WTC11 (cell line): ENCODE data around the gene POU3F1. TPM values are rescaled to one million over a fixed set of nuclear protein-coding genes. Genes with fewer than 3 reads are reported as not detected.
A peak's percentile ranks its signal among the peaks of the same experiment; 100 is the strongest.

Experiments
- ATAC-seq: fragments of 200-7000 bp; cut with Tn5 transposase; 2 replicates; pipeline ENCODE4 v1.10.0; 2021; ENCODE audit warnings: mild to moderate bottlenecking, moderate library complexity
- CTCF ChIA-PET: fragments of 300-600 bp; sonication (Branson Sonifier 250); formaldehyde crosslinking; loops from one replicate; lab custom pipeline; 2021; ENCODE audit warnings: antibody characterized with exemption; lab: Charles Lee
- POLR2A ChIA-PET: fragments of 350-600 bp; sonication (Branson Sonifier 250); formaldehyde crosslinking; loops from one replicate; lab custom pipeline; 2021; ENCODE audit warnings: antibody characterized with exemption; lab: Charles Lee
- DNase-seq: peaks from one replicate; pipeline ENCODE4 v3.0.0; 2021; ENCODE audit warnings: low spot score
- H3K27ac Mint-ChIP-seq: 2 replicates; pipeline ENCODE4 v1.8.0; 2021; ENCODE audit warnings: mixed read lengths
- H3K27me3 Mint-ChIP-seq: 2 replicates; pipeline ENCODE4 v1.8.0; 2021; ENCODE audit warnings: low read depth, mild to moderate bottlenecking, moderate library complexity, mixed read lengths
- H3K36me3 Mint-ChIP-seq: 2 replicates; pipeline ENCODE4 v1.8.0; 2021; ENCODE audit warnings: mixed read lengths
- H3K4me1 Mint-ChIP-seq: 2 replicates; pipeline ENCODE4 v1.8.0; 2022; ENCODE audit warnings: mixed read lengths
- H3K4me3 Mint-ChIP-seq: 2 replicates; pipeline ENCODE4 v1.8.0; 2021; ENCODE audit warnings: mild to moderate bottlenecking, moderate library complexity, mixed read lengths
- H3K9me3 Mint-ChIP-seq: 2 replicates; pipeline ENCODE4 v1.8.0; 2021; ENCODE audit warnings: mixed read lengths
- CBFB ChIP-seq: sonication (generic); formaldehyde crosslinking; IDR thresholded peaks from 2 replicates; pipeline ENCODE4 v1.8.1; 2022; ENCODE audit warnings: mild to moderate bottlenecking, low read depth, missing genetic modification reagents
- CREB1 ChIP-seq: sonication (generic); formaldehyde crosslinking; IDR thresholded peaks from 2 replicates; pipeline ENCODE4 v1.8.0; 2023; ENCODE audit warnings: mild to moderate bottlenecking, missing genetic modification reagents
- ETV6 ChIP-seq: sonication (generic); formaldehyde crosslinking; IDR thresholded peaks from 2 replicates; pipeline ENCODE4 v1.8.1; 2022; ENCODE audit warnings: mild to moderate bottlenecking, missing genetic modification reagents
- GTF2I ChIP-seq: fragments of 250-450 bp; sonication (Bioruptor Pico); conservative IDR thresholded peaks from 2 replicates; pipeline ENCODE4 v1.4.0; 2021; ENCODE audit warnings: mild to moderate bottlenecking
- MXD4 ChIP-seq: fragments of 250-450 bp; sonication (Bioruptor Pico); IDR thresholded peaks from 2 replicates; pipeline ENCODE4 v1.8.0; 2021; ENCODE audit warnings: mild to moderate bottlenecking, moderate library complexity, borderline replicate concordance
- MYBL2 ChIP-seq: sonication (generic); formaldehyde crosslinking; IDR thresholded peaks from 2 replicates; pipeline ENCODE4 v1.8.1; 2023; ENCODE audit warnings: mild to moderate bottlenecking, moderate library complexity, missing genetic modification reagents
- NR2C2 ChIP-seq: sonication (generic); formaldehyde crosslinking; IDR thresholded peaks from 2 replicates; pipeline ENCODE4 v1.8.0; 2022; ENCODE audit warnings: mild to moderate bottlenecking, missing genetic modification reagents
- OVOL2 ChIP-seq: fragments of 250-450 bp; sonication (Bioruptor Pico); IDR thresholded peaks from 2 replicates; pipeline ENCODE4 v1.9.0; 2021; ENCODE audit warnings: mild to moderate bottlenecking, borderline replicate concordance
- SMAD3 ChIP-seq: sonication (generic); formaldehyde crosslinking; IDR thresholded peaks from 2 replicates; pipeline ENCODE4 v1.8.0; 2022; ENCODE audit warnings: missing genetic modification reagents, mild to moderate bottlenecking, borderline replicate concordance
- ZNF671 ChIP-seq: fragments of 250-450 bp; sonication (Bioruptor Pico); IDR thresholded peaks from 2 replicates; pipeline ENCODE4 v1.8.0; 2021; ENCODE audit warnings: mild to moderate bottlenecking
- total RNA-seq: library from RNA; stranded (reverse); gene quantifications from 3 replicates; pipeline ENCODE4 v1.2.3, GENCODE V29; 2021
- TF ChIP-seq, protein P1 (sequence below): sonication (generic); formaldehyde crosslinking; IDR thresholded peaks from 2 replicates; pipeline ENCODE4 v1.8.0; 2022; ENCODE audit warnings: missing genetic modification reagents
- TF ChIP-seq, protein P2 (sequence below): fragments of 250-450 bp; sonication (Bioruptor Pico); conservative IDR thresholded peaks from 2 replicates; pipeline ENCODE4 v1.9.0; 2021; ENCODE audit warnings: mild to moderate bottlenecking
- TF ChIP-seq, protein P3 (sequence below): sonication (generic); formaldehyde crosslinking; conservative IDR thresholded peaks from 2 replicates; pipeline ENCODE4 v1.8.1; 2022; ENCODE audit warnings: mild to moderate bottlenecking, missing genetic modification reagents
- TF ChIP-seq, protein P4 (sequence below): sonication (generic); formaldehyde crosslinking; IDR thresholded peaks from 2 replicates; pipeline ENCODE4 v1.8.0; 2023; ENCODE audit warnings: missing genetic modification reagents
- TF ChIP-seq, protein P5 (sequence below): sonication (generic); formaldehyde crosslinking; IDR thresholded peaks from 2 replicates; pipeline ENCODE4 v1.8.1; 2022; ENCODE audit warnings: low read depth, missing genetic modification reagents, borderline replicate concordance
- TF ChIP-seq, protein P6 (sequence below): sonication (generic); formaldehyde crosslinking; IDR thresholded peaks from 2 replicates; pipeline ENCODE4 v1.8.1; 2023; ENCODE audit warnings: mild to moderate bottlenecking, moderate library complexity, missing genetic modification reagents
- TF ChIP-seq, protein P7 (sequence below): sonication (generic); formaldehyde crosslinking; IDR thresholded peaks from 2 replicates; pipeline ENCODE4 v1.8.0; 2022; ENCODE audit warnings: mild to moderate bottlenecking, missing genetic modification reagents

Gene POU3F1
- total RNA-seq, 1 experiment from 2014 or later: 18.9 TPM

DNA sequence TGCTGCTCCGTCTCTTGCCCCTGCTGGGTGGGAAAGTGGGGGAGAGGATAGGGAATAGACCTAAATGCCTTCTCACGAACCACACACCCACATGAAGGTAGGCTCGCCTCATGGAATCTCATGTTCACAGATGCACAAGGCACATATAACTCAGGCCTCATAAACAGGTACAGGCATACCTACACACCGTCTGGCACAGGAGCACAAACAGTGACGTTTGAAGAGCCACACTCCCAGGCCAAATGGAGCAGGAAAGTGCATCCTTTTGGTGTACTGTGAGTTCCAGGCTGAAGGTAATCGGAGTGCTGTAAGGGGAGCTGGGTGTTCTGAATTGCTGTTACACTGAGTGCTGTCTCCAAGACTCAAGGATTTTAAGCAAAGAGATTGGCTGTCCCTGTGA, 20.9 kb downstream of the POU3F1 start:
- Mint-ChIP-seq H3K9me3 (no peaks in the 10 kb centered on the region), H3K27me3 (no peaks in the 10 kb centered on the region), H3K36me3 (peaks cover 41% of the 10 kb centered on the region), H3K4me3 (no peak overlapping the region), H3K4me1 (peaks cover 46% of the 10 kb centered on the region), H3K27ac (peak overlapping the region; percentile 13; the same call in 1 of the 2 replicates)
- CTCF ChIA-PET: interaction anchor here (0.8 to 6.7 kb wide), 5 partner anchors 14 to 67 kb away, joined by 3 to 79 read pairs (median 7); no protein-coding TSS in a partner anchor
- TF ChIP-seq, protein P1, sequence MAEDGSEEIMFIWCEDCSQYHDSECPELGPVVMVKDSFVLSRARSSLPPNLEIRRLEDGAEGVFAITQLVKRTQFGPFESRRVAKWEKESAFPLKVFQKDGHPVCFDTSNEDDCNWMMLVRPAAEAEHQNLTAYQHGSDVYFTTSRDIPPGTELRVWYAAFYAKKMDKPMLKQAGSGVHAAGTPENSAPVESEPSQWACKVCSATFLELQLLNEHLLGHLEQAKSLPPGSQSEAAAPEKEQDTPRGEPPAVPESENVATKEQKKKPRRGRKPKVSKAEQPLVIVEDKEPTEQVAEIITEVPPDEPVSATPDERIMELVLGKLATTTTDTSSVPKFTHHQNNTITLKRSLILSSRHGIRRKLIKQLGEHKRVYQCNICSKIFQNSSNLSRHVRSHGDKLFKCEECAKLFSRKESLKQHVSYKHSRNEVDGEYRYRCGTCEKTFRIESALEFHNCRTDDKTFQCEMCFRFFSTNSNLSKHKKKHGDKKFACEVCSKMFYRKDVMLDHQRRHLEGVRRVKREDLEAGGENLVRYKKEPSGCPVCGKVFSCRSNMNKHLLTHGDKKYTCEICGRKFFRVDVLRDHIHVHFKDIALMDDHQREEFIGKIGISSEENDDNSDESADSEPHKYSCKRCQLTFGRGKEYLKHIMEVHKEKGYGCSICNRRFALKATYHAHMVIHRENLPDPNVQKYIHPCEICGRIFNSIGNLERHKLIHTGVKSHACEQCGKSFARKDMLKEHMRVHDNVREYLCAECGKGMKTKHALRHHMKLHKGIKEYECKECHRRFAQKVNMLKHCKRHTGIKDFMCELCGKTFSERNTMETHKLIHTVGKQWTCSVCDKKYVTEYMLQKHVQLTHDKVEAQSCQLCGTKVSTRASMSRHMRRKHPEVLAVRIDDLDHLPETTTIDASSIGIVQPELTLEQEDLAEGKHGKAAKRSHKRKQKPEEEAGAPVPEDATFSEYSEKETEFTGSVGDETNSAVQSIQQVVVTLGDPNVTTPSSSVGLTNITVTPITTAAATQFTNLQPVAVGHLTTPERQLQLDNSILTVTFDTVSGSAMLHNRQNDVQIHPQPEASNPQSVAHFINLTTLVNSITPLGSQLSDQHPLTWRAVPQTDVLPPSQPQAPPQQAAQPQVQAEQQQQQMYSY (CRISPR knock-in tag): no peak
- ATAC-seq (no peak), DNase-seq (no peak)
- POLR2A ChIA-PET: no interaction called here

DNA sequence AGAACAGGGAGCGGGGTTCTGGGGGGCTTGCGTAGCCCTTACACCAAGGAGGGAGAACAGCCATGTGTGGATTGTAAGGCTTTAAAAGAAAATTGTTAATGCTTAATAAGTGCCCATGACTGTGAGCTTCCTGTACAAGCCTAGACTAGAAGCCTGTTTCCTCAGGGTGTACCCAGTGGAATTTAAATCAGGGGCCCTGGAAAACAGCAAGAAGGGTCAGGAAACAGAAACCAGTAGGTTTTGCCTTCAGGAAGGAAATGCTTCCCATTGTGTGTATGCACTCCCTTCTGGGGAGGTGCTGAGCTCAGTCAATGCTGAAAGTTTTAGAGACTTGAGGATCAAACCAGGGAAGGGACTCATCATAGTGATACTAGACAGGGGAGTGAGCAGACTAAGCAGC, 21.4 kb downstream of the POU3F1 start:
- Mint-ChIP-seq H3K9me3 (no peaks in the 10 kb centered on the region), H3K4me3 (no peak overlapping the region), H3K27me3 (no peaks in the 10 kb centered on the region), H3K4me1 (peaks cover 42% of the 10 kb centered on the region), H3K27ac (peak overlapping the region; percentile 13; the same call in 1 of the 2 replicates), H3K36me3 (peaks cover 46% of the 10 kb centered on the region)
- ChIA-PET CTCF (interaction anchor here (2.0 to 6.7 kb wide), 2 partner anchors 17 to 47 kb away, joined by 9 to 79 read pairs; no protein-coding TSS in a partner anchor), POLR2A (no interaction called here)
- ATAC-seq (no peak), DNase-seq (no peak)
- TF ChIP-seq NR2C2 (CRISPR knock-in tag) (no peak), MYBL2 (CRISPR knock-in tag) (no peak), OVOL2 (CRISPR knock-in tag) (no peak), ZNF671 (CRISPR knock-in tag) (no peak), CREB1 (CRISPR knock-in tag) (no peak), CBFB (no peak), SMAD3 (CRISPR knock-in tag) (no peak), MXD4 (CRISPR knock-in tag) (no peak), GTF2I (CRISPR knock-in tag) (no peak), ETV6 (CRISPR knock-in tag) (no peak)
- TF ChIP-seq, protein P2, sequence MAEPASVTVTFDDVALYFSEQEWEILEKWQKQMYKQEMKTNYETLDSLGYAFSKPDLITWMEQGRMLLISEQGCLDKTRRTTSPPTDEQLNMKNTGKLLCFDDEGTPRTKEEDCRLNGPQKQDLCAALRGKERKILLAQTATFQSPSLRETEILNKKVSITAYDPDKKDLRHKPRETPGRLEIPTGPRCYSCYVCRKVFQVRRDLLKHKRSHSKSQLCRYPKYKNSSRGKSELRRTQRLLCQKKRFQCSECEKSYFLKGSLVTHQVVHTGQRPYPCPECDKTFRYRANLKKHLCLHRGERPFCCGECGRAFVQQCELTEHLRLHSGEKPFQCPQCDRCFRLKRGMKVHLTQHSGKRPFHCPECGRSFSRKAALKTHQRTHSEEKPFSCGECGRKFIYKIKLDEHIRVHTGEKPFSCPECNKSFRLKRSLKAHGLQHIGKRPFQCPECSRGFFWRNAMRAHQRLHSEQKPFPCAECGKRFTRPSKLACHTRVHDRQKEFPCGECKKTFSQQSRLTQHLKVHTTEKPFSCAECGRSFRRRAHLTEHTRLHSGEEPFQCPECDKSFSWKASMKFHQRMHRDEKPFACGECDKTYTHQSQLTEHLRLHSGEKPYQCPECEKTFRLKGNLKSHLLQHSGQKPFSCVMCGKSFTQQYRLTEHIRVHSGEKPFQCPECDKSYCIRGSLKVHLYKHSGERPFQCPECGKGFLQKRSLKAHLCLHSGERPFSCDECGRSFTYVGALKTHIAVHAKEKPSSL: no peak
- TF ChIP-seq, protein P3, sequence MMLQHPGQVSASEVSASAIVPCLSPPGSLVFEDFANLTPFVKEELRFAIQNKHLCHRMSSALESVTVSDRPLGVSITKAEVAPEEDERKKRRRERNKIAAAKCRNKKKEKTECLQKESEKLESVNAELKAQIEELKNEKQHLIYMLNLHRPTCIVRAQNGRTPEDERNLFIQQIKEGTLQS: no peak
- TF ChIP-seq, protein P4, sequence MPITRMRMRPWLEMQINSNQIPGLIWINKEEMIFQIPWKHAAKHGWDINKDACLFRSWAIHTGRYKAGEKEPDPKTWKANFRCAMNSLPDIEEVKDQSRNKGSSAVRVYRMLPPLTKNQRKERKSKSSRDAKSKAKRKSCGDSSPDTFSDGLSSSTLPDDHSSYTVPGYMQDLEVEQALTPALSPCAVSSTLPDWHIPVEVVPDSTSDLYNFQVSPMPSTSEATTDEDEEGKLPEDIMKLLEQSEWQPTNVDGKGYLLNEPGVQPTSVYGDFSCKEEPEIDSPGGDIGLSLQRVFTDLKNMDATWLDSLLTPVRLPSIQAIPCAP (CRISPR knock-in tag): no peak
- TF ChIP-seq, protein P5, sequence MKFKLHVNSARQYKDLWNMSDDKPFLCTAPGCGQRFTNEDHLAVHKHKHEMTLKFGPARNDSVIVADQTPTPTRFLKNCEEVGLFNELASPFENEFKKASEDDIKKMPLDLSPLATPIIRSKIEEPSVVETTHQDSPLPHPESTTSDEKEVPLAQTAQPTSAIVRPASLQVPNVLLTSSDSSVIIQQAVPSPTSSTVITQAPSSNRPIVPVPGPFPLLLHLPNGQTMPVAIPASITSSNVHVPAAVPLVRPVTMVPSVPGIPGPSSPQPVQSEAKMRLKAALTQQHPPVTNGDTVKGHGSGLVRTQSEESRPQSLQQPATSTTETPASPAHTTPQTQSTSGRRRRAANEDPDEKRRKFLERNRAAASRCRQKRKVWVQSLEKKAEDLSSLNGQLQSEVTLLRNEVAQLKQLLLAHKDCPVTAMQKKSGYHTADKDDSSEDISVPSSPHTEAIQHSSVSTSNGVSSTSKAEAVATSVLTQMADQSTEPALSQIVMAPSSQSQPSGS (CRISPR knock-in tag): no peak
- TF ChIP-seq, protein P6, sequence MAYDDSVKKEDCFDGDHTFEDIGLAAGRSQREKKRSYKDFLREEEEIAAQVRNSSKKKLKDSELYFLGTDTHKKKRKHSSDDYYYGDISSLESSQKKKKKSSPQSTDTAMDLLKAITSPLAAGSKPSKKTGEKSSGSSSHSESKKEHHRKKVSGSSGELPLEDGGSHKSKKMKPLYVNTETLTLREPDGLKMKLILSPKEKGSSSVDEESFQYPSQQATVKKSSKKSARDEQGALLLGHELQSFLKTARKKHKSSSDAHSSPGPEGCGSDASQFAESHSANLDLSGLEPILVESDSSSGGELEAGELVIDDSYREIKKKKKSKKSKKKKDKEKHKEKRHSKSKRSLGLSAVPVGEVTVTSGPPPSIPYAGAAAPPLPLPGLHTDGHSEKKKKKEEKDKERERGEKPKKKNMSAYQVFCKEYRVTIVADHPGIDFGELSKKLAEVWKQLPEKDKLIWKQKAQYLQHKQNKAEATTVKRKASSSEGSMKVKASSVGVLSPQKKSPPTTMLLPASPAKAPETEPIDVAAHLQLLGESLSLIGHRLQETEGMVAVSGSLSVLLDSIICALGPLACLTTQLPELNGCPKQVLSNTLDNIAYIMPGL (CRISPR knock-in tag): no peak
- TF ChIP-seq, protein P7, sequence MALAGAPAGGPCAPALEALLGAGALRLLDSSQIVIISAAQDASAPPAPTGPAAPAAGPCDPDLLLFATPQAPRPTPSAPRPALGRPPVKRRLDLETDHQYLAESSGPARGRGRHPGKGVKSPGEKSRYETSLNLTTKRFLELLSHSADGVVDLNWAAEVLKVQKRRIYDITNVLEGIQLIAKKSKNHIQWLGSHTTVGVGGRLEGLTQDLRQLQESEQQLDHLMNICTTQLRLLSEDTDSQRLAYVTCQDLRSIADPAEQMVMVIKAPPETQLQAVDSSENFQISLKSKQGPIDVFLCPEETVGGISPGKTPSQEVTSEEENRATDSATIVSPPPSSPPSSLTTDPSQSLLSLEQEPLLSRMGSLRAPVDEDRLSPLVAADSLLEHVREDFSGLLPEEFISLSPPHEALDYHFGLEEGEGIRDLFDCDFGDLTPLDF (CRISPR knock-in tag): no peak
- TF ChIP-seq, protein P1 (CRISPR knock-in tag): no peak
